Thyroid gland (tissue), 4 donors: ENCODE results near the gene KIF16B.

Source experiments
- POLR2A ChIP-seq, 2 donors: fragments of 450-650 bp; IDR thresholded peaks; one replicate each; pipeline ENCODE4 v1.6.1; 2017; ENCODE audit warnings: antibody characterized with exemption in 2 of 2, mild to moderate bottlenecking in 2 of 2, moderate library complexity in 1 of 2
- TF ChIP-seq, protein P1 (sequence below), 6 experiments: fragments of 200-600 bp in 3 of 6; fragments of 450-650 bp in 3 of 6; sonication (generic) in 3 of 6; IDR thresholded peaks; one replicate each; pipeline ENCODE4 v1.5.1; 2016 to 2019; ENCODE audit warnings: antibody characterized with exemption in 6 of 6, mild to moderate bottlenecking in 2 of 6, inconsistent platforms in 1 of 6, moderate library complexity in 1 of 6

GRCh38 chr20:16293590-16293989 is 279.7 kb downstream of the KIF16B start:
- TF ChIP-seq, protein P1, sequence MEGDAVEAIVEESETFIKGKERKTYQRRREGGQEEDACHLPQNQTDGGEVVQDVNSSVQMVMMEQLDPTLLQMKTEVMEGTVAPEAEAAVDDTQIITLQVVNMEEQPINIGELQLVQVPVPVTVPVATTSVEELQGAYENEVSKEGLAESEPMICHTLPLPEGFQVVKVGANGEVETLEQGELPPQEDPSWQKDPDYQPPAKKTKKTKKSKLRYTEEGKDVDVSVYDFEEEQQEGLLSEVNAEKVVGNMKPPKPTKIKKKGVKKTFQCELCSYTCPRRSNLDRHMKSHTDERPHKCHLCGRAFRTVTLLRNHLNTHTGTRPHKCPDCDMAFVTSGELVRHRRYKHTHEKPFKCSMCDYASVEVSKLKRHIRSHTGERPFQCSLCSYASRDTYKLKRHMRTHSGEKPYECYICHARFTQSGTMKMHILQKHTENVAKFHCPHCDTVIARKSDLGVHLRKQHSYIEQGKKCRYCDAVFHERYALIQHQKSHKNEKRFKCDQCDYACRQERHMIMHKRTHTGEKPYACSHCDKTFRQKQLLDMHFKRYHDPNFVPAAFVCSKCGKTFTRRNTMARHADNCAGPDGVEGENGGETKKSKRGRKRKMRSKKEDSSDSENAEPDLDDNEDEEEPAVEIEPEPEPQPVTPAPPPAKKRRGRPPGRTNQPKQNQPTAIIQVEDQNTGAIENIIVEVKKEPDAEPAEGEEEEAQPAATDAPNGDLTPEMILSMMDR (IDR thresholded peaks at IDR 0.05) = no peak
- no peak for TF ChIP-seq POLR2A (IDR thresholded peaks at IDR 0.05)
